ENCODE data around the gene TTC16.
"Not testable (repeated sequence)": the region's sequence is repeated elsewhere in the genome, so short reads cannot be mapped to it uniquely, and the experiment has no call there.

The TTC16 gene

DNA sequence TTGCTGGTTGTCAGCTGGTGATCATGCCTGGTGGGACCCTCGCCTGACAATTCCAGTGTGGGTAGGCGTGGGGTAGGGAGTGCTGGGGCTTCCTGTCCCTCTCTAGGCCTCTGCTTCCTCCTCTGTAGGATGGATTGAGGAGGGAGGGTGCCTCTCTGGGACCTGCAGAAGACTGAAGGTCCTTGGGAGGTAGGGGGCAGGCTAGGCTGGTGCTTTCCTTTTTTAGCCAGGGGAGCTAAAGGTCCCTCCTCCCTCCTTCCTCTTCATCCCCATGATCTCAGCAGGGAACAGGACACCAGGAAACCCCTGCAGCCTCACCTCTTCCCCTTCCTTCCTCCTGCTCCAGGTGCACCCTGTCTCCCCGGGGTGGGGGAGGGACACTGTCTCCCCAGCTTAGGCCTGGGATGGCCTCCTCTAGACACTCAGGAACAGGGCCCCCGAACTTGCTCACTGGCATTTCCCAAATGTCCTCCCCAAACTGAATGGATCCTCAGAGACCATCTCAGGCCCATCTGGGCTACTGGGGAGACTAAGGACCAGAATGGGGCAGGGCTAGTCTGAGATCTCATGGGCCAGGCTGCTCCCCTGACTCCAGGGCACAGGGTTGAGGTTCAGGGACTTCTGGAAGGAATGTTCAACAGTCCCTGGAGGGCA is 54.2 kb downstream of the TTC16 start:
- DNase-seq: no peak

DNA sequence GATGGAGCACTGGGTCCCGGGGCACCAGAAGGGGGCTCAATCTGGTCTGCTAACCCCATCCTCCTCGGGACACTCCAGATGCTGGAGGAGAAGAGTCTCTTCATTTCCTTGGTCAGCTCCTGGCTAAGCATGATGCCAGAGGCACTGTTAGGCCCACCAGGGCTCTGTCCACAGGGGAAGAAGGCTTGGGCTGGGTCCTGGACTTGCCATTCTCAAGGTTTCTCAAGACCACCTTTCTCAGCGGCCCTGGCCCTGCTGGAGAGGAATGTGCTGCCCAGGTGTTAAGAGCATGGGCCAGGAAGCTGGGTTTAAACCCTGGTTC is 54.7 kb downstream of the TTC16 start:
- no peak for DNase-seq

DNA sequence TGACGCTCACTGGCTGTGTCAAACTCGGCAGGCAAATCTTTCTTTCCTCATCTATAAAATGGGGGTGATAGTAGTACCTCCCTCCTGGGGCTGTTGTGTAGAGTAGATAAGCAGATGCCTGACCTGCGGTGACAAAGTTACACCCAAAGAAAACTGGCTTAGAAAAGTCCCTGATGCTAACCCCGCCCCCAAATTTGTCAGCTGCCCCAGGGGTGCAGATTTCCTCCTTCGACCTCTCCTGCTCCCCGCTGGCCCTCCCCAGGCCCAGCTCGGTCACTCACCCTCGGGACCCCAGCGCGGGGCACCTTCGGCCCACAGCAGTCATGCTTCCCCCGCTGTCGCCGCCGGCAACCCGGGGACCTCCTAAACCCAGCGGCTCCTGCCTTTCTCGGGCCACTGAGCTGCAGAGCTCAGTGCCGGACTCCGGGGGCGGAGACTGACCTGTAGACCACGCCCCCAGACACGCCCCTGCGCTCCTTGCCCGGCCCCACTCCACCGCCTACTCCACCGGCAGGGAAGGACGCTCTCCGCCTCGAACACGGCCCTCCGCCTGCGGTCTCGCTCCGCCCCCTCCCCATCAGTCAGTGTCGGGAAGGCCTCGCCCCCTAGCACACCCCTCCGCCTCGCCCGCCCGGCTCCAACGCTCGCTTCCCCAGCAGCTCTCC is 55.2 kb downstream of the TTC16 start:
- DNase-seq: peak; percentile 100

DNA sequence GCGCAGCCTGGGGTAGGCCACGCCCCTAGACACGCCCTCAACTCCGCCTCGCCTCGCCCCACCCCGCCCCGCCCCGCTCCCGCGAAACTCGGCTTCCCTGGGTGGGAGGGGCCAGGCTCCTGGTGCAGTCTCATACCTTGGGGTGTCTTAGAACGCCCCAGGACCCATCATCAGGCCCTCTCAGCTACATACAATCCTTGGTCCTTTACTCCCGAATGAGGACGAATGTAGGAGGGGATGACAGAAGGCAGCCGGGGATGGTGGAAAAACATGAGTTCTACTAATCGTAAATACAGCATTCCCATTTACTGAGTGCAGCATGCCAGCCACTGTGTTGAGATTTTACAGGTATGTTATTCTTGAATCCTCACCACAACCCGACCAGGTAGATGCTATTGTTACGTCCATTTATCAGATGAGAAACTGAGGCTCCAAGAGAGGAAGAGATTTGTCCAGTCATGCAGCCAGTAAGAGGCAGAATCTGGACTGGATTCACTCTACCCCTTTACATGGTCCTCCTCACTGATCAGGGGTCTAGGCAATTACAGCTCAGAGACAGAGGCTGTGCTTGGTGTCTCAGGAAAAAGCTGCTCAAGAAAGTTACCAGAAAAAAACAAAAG is 55.8 kb downstream of the TTC16 start:
- DNase-seq: no peak

DNA sequence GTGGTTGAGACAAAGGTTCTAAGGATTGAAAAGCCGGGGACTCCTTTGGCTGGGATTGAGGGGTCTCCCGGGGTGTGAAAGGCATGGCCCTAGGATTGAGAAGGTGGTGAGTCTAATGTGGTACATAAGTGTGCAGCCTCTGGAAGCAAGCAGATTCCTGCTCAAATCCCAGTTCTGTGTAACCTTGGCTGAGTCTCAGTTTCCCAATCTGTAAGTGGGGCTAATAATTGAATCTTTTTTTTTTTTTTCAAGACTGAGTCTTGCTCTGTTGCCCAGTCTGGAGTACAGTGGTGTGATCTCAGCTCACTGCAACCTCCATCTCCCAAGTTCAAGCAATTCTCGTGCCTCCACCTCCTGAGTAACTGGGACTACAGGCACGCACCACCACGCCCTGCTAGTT is 56.7 kb downstream of the TTC16 start:
- DNase-seq: no peak

DNA sequence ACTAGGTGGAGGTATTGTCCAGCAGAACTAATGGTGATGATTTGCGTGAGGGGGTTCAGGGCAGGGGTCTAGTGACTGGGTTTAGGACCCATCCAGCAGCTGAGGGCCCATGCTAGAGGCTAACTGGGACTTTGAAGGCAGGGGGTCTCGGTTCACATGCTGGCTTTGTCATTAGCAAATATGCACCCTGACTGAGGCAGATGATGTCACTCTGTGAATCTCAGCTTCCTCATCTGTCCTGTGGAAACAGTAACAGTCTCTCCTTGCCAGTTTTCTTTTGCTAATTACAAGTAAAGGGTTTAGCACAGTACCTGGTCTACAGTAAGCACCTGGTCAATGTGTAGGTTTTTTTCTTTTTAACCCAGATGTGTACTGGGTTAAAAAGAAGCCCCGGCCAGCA is 57.4 kb downstream of the TTC16 start:
- no peak for DNase-seq

DNA sequence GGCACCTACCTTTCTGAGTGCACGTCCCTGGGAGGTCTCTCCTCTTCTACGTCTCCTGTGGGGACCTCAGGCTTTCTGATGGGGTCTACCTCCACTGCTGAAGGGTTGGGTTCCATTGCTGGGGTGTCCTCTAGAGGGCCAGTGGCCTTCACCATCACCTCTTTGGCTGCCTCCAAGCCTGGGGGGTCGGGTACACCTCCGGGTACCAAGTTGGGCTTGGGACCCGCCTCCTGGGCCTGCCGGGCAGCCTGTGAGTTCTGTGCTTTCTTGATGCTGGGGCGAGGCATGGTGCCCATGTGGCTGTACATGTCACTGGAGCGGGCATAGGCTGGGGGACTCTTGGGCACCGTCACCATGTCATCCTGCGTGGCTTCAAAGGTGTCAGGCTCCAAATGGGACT is 58.1 kb downstream of the TTC16 start:
- no peak for DNase-seq

DNA sequence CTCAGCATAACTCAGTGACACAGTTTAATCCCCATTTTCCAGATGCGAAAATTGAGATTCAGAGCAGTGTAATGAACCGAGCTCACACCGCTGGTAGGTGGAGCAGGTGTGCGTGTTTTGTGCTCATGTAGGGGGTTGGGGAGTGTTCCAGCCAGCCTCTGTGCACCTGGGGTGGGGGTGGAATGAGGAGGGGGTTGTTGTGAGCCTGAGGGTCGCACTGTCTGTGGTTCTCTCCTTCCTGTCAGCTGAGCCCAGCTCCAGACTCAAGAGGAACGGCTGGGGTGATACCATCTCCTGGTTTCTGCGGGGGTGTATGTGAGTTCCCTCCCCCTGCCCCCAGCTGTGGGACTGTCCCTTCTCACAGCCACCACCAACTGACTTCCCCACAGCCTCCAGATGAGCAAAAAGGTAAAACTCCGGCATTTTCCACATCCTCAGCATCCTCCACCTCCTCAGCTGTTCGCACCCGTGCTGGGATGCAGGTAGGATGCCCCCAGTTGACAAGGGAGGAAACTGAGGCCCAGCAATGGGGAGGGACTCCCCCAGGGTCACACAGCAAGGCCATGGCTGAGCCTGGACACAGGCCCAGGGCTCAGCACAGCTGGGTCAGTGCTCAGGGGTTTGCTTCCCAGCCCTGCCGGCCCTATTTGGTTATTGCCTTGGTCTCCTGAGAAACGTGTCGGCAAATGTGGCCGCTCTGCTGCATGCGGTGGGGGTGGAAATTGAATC is 60.5 kb downstream of the TTC16 start:
- DNase-seq: peak; percentile 16

DNA sequence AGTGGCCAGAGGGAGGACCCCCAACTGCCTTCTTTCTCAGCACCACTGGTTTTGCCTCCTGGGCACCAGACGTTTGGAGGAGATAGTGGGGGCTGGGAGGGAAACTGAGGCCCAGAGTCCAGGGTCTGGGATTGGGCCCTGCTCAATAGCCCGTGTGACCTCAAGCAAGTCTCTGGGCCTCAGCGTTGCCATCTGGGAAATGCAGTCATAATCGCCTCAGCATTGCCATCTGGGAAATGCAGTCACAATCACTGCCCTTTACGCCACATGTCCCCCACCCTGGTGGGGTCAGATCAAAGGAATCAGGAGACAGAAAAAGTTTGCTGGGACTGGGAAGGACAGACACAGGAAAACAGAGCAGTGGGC is 61.0 kb downstream of the TTC16 start:
- DNase-seq: no peak

DNA sequence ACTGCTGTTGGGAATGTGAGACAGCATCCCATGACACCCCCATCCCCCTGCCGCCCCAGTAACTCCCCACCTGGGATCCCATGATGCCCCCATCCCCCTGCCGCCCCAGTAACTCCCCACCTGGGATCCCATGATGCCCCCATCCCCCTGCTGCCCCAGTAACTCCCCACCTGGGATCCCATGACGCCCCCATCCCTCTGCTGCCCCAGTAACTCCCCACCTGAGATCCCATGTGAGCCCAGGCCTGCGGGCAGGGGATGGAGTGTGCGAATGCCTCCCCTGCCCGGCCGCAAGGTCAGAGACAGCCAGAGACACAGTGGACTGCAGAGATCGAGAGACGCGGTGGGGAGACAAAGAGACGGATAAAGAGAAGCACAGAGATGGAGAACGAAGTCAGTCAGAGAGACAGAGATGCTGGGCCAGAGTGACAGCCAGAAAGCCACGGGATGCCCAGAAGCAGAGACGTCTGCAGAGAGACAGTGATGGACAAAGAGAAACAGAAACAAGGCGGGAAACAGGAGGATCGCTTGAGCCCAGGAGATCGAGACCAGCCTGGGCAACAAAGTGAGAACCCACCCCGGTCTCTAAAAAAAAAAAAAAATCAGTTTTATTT is 61.6 kb downstream of the TTC16 start:
- no peak for DNase-seq

DNA sequence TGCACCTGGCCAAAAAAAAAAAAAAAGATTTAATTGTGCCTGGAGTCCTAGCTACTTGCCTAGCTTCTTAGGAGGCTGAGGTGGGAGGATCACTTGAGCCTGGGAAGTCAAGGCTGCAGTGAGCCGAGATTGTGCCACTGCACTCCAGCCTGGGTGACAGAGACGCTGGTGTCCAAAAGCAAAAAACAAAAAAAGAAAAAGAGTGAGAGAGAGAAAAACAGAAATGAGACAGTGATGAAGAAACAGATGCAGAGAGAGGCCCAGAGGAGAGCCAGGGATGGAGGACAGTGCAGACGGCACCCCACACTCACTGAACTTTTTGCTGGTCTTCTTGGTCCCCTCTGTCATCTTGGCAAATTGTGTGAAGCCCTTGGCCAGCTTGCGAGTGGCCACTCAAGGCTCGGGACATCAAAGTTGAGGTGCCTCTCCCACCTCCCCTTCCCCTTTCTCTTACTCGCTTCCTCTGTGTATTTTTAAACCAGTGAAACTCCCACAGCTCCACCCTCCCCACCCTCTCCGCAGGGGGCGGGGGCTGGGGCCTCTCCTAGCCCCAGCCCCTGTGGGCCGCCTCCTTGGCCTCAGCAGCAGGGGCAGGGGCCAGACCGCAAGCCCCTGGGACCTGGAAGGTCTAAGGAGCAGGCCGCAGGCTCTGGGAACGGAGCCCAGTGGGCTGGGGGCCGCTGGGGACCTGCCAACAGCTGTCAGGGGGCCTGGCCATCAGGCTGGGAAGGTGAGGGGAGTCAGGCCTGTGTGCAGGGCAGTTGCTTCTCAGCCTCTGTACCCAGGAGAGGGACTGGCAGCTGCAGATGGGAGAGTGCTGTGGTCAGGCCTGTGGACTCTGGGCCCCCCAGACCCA is 62.6 kb downstream of the TTC16 start, which contains the start of gene SH2D3C:
SH2D3C (minus strand) TSS at position 387 of the 856 bp plus-strand sequence; CDS start at position 348, 39 bp downstream.
- no peak for DNase-seq

DNA sequence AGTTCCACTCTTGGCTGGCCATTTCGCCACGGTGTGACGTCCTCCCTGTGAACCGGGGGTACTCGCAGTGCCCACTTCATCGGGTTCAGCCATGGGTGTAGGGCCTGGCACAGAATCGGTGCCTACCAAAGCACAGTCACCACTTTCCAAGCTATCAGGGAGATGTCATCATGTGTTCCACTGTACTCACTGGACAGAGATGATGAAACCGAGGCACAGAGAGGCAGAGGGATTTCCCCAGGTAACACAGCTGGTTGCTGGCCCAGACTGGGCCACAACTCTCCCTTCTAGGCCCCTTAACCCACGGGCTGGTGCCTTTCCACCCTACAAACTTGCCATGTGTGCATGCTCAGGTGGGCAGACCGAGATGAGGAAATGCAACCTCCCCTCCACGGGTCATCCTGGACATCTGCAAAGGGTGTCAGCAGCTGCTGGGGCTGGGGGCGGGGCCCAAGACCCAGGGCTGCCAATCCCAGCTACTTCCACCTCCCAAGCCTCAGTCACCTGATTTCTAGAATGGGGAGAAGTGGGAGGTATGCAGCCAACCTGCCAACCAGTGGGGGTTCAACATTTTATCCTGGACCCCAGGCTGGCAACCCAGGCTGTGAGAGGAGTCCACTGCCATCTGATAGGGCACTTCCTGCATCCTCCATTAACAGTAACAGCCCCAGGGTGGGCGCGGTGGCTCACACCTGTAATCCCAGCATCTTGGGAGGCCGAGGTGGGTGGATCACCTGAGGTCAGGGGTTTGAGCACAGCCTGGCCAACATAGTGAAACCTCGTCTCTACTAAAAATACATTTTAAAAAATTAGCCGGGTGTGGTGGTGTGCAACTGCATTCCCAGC is 63.5 kb downstream of the TTC16 start:
- DNase-seq: no peak

DNA sequence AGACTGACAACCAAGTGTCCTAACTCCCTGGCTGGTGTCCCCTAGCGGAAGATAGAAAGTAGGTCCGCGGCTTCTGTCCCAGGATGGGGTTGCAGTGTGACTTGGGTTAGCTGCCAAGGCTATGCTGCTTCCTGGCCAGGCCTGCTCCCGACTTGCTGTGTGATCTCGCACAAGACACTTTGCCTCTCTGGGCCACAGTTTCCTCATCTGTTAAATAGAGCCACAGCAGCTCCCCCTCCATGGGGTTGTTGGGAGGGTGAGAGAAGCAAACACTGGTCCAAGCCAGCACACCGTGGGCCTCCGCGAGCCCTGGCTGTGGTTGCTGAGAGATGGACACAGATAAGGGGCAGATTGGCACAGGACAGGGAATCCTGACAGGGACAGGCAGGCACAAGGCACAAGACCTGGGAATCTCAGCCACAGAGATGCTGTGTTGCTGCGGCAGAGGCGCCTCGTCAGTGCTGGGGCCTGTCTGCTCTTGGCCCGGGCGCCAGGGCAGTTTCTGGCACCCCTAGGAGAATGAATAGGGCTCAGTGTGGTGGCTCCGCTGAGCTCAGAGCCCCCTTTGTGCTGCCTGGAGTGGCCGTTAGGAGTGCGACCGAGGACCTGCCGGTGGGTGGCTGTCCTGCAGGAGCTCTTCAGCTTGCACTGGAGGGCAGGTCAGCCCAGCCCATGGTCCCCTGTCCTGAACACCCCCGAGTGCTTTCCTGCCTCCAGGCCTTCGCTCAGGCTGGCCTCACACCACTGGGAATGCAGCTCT is 64.4 kb downstream of the TTC16 start:
- no peak for DNase-seq

DNA sequence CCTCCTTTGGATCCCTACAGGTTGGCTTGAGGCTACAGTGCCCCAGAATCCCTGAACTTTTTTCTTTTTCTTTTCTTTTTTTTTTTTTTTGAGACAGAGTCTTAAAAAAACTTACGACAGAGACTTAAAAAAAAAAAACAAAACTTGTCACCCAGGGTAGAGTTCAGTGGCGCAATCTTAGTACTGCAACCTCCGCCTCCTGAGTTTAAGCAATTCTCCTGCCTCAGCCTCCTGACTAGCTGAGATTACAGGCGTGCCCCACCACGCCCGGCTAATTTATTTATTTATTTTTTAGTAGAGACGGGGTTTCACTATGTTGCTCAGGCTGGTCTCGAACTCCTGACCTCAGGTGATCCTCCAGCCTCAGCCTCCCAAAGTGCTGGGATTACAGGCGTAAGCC is 65.0 kb downstream of the TTC16 start:
- not testable (repeated sequence) for DNase-seq

Data from NCI-H2171 treated with DMSO at 0.1 percent for 48 hours (cell line).